DOHH2 (cell line): ENCODE data around the gene LIN52.

ENCODE experiments used
- H3F3A ChIP-seq: fragments of 200-600 bp; sonication (generic), shearing (Covaris generic); 2 replicates; pipeline ENCODE4 v1.6.0; 2016; ENCODE audit warnings: antibody characterized with exemption, mild to moderate bottlenecking; ENCODE audit not compliant: control insufficient read depth, insufficient read depth
- H3K27ac ChIP-seq: fragments of 200-600 bp; sonication (generic); 2 replicates; pipeline ENCODE4 v1.5.1; 2014; ENCODE audit warnings: low read depth, mild to moderate bottlenecking, low read length, moderate library complexity
- H3K27me3 ChIP-seq: fragments of 200-600 bp; sonication (generic); 2 replicates; pipeline ENCODE4 v1.6.1; 2014; ENCODE audit warnings: mild to moderate bottlenecking, low read length, mixed read lengths; ENCODE audit not compliant: control insufficient read depth
- H3K36me3 ChIP-seq: fragments of 200-600 bp; sonication (generic); 2 replicates; pipeline ENCODE4 v1.6.1; 2014; ENCODE audit warnings: mild to moderate bottlenecking, low read length, moderate library complexity, mixed read lengths; ENCODE audit not compliant: control insufficient read depth
- H3K4me1 ChIP-seq: fragments of 200-600 bp; sonication (generic); 2 replicates; pipeline ENCODE4 v1.6.1; 2014; ENCODE audit warnings: mild to moderate bottlenecking, low read length, mixed read lengths; ENCODE audit not compliant: control insufficient read depth
- H3K4me2 ChIP-seq: fragments of 200-600 bp; sonication (generic); 2 replicates; pipeline ENCODE4 v1.6.0; 2014; ENCODE audit warnings: mild to moderate bottlenecking, low read length, moderate library complexity
- H3K4me3 ChIP-seq: fragments of 200-600 bp; sonication (generic); 2 replicates; pipeline ENCODE4 v1.5.1; 2014; ENCODE audit warnings: mild to moderate bottlenecking, low read length, mixed read lengths
- H3K79me2 ChIP-seq: fragments of 200-600 bp; sonication (generic); 2 replicates; pipeline ENCODE4 v1.6.1; 2014; ENCODE audit warnings: mild to moderate bottlenecking, low read length, mixed read lengths; ENCODE audit not compliant: control insufficient read depth
- H3K9me2 ChIP-seq: fragments of 200-600 bp; sonication (generic); replicated peaks from 2 replicates; pipeline ENCODE4 v1.6.1; 2014; ENCODE audit warnings: mild to moderate bottlenecking, low read length, mixed read lengths; ENCODE audit not compliant: control insufficient read depth
- H3K9me3 ChIP-seq: fragments of 200-600 bp; sonication (generic); 2 replicates; pipeline ENCODE4 v1.6.1; 2014; ENCODE audit warnings: antibody characterized with exemption, low read length, mixed read lengths; ENCODE audit not compliant: control insufficient read depth, insufficient read depth
- H4K20me1 ChIP-seq: fragments of 200-600 bp; sonication (generic); 2 replicates; pipeline ENCODE4 v1.6.0; 2014; ENCODE audit warnings: low read depth, mild to moderate bottlenecking, antibody characterized with exemption, low read length, moderate library complexity; ENCODE audit not compliant: control insufficient read depth, insufficient read depth
- CTCF ChIP-seq: fragments of 200-600 bp; sonication (generic); IDR thresholded peaks from one replicate; pipeline ENCODE4 v1.5.1; 2014; ENCODE audit warnings: antibody characterized with exemption, mild to moderate bottlenecking, low read depth, low read length; ENCODE audit not compliant: poor library complexity, severe bottlenecking
- EZH2phosphoT487 ChIP-seq: fragments of 200-600 bp; sonication (generic); IDR thresholded peaks from 2 replicates; pipeline ENCODE4 v1.6.1; 2017; ENCODE audit warnings: borderline replicate concordance, mild to moderate bottlenecking, antibody characterized with exemption, low read length, moderate library complexity, mixed read lengths

LIN52 gene

GRCh38 chr14:74155749-74156148, 71.0 kb downstream of the LIN52 start:
- no peak for TF ChIP-seq EZH2phosphoT487
- no peak for TF ChIP-seq CTCF
- Histone ChIP-seq H3K4me2 (no peak overlapping the region), H3K36me3 (no peaks in the 10 kb centered on the region), H3K79me2 (no peaks in the 10 kb centered on the region), H3K27me3 (no peaks in the 10 kb centered on the region), H3F3A (no peaks in the 10 kb centered on the region), H3K27ac (no peak overlapping the region), H4K20me1 (no peaks in the 10 kb centered on the region), H3K9me2 (no peaks in the 10 kb centered on the region), H3K4me1 (no peaks in the 10 kb centered on the region), H3K9me3 (no peaks in the 10 kb centered on the region), H3K4me3 (no peak overlapping the region)

GRCh38 chr14:74160763-74161162, 76.0 kb downstream of the LIN52 start:
- Histone ChIP-seq H3F3A (no peaks in the 10 kb centered on the region), H4K20me1 (no peaks in the 10 kb centered on the region), H3K4me2 (no peak overlapping the region), H3K27ac (no peak overlapping the region), H3K27me3 (no peaks in the 10 kb centered on the region), H3K9me3 (no peaks in the 10 kb centered on the region), H3K4me1 (no peaks in the 10 kb centered on the region), H3K36me3 (no peaks in the 10 kb centered on the region), H3K79me2 (no peaks in the 10 kb centered on the region), H3K4me3 (no peak overlapping the region), H3K9me2 (no peaks in the 10 kb centered on the region)
- no peak for TF ChIP-seq CTCF
- no peak for TF ChIP-seq EZH2phosphoT487

- H3K9me2 ChIP-seq: no peaks in the 10 kb centered on the region
- H3F3A ChIP-seq: no peaks in the 10 kb centered on the region
- no peak overlapping the region for H3K4me3 ChIP-seq
- H3K4me2 ChIP-seq: no peak overlapping the region
- H3K79me2 ChIP-seq: no peaks in the 10 kb centered on the region
- TF ChIP-seq CTCF: no peak
- TF ChIP-seq EZH2phosphoT487: no peak
- H3K9me3 ChIP-seq: no peaks in the 10 kb centered on the region
- H3K4me1 ChIP-seq: no peaks in the 10 kb centered on the region
- H3K36me3 ChIP-seq: no peaks in the 10 kb centered on the region
- no peaks in the 10 kb centered on the region for H4K20me1 ChIP-seq
- H3K27ac ChIP-seq: no peak overlapping the region
- no peaks in the 10 kb centered on the region for H3K27me3 ChIP-seq
These were observed 76.9 kb downstream of the LIN52 start for GRCh38 chr14:74161526-74162158.
